HCT116 (cell line): ENCODE measurements around the gene MED13L. TPM values are rescaled to one million over a fixed set of nuclear protein-coding genes. Genes with fewer than 3 reads are reported as not detected.

Source experiments
- ATAC-seq: fragments of 200-7000 bp; cut with Tn5 transposase; 2 replicates; pipeline ENCODE4 v1.9.1; 2020; ENCODE audit warnings: mild to moderate bottlenecking, moderate library complexity
- BruUV-seq: library from RNA; stranded (reverse); fragments of 400-500 nt; replicated peaks from 2 replicates; lab custom pipeline; 2021; lab: Mats Ljungman, UMichigan
- CTCF ChIA-PET: fragments of 300-600 bp; sonication (Branson Sonifier 250); formaldehyde crosslinking; loops from one replicate; lab custom pipeline; 2021; ENCODE audit warnings: antibody characterized with exemption; lab: Charles Lee
- POLR2A ChIA-PET: fragments of 300-600, 350-600 bp; sonication (Branson Sonifier 250); formaldehyde crosslinking; loops from one replicate; lab custom pipeline; 2021; ENCODE audit warnings: antibody characterized with exemption; lab: Charles Lee
- RAD21 ChIA-PET, 2 experiments: fragments of 300-600 bp; sonication (Branson Sonifier 250); formaldehyde crosslinking; loops; one replicate each; lab custom pipeline; 2023; ENCODE audit warnings: low total read pairs in 2 of 2; ENCODE audit not compliant: uncharacterized antibody in 2 of 2, unreplicated experiment in 2 of 2, low non-redundant PET in 1 of 2; lab: Charles Lee
- DNase-seq: peaks from one replicate; pipeline ENCODE4 v3.0.0-alpha.2; 2010; ENCODE audit warnings: low read depth, low spot score
- H2AFZ ChIP-seq: fragments of 200-600 bp; shearing (Covaris generic), sonication (generic); 2 replicates; pipeline ENCODE4 v1.6.1; 2017; ENCODE audit warnings: low read depth, mixed run types, mixed read lengths, antibody characterized with exemption, low read length; ENCODE audit not compliant: poor library complexity, severe bottlenecking
- H3K27ac ChIP-seq: 2 replicates; pipeline ENCODE4 v1.5.1; 2012; ENCODE audit warnings: low read depth, low read length
- H3K27me3 ChIP-seq: fragments of 200-600 bp; sonication (generic); 2 replicates; pipeline ENCODE4 v1.6.1; 2016; ENCODE audit warnings: mixed run types, low read length, mixed read lengths; ENCODE audit not compliant: insufficient read depth
- H3K36me3 ChIP-seq, 2 experiments: fragments of 200-500 bp in 1 of 2; fragments of 200-600 bp in 1 of 2; sonication (Bioruptor generic) in 1 of 2; sonication (generic) in 1 of 2; 2 replicates each; pipeline versions ENCODE4 v1.5.1 to v1.6.1; 2014 to 2016; ENCODE audit warnings: low read length in 2 of 2, inconsistent platforms in 1 of 2, mixed read lengths in 1 of 2, mixed run types in 1 of 2; ENCODE audit not compliant: insufficient read depth in 2 of 2, control insufficient read depth in 1 of 2
- H3K4me1 ChIP-seq, 2 experiments: fragments of 200-600 bp in 1 of 2; sonication (generic) in 1 of 2; 2 replicates each; pipeline versions ENCODE4 v1.5.1 to v1.6.1; 2012 to 2017; ENCODE audit warnings: low read length in 2 of 2, inconsistent platforms in 1 of 2, mild to moderate bottlenecking in 1 of 2, mixed read lengths in 1 of 2, mixed run types in 1 of 2, moderate library complexity in 1 of 2; ENCODE audit not compliant: insufficient read depth in 2 of 2, control insufficient read depth in 1 of 2
- H3K4me2 ChIP-seq: fragments of 200-600 bp; sonication (generic); 2 replicates; pipeline ENCODE4 v1.6.1; 2017; ENCODE audit warnings: mixed run types, low read length, mixed read lengths
- H3K4me3 ChIP-seq, 2 experiments: fragments of 200-600 bp in 1 of 2; sonication (generic) in 1 of 2; replicated peaks in 1 of 2; 2 replicates each; pipeline ENCODE4 v1.5.1; 2011 to 2016; ENCODE audit warnings: low read length in 2 of 2, control low read depth in 1 of 2, low read depth in 1 of 2, mild to moderate bottlenecking in 1 of 2, mixed read lengths in 1 of 2, mixed run types in 1 of 2
- H3K79me2 ChIP-seq: fragments of 200-600 bp; sonication (generic); 2 replicates; pipeline ENCODE4 v1.6.1; 2017; ENCODE audit warnings: mild to moderate bottlenecking, mixed run types, low read length, moderate library complexity, mixed read lengths; ENCODE audit not compliant: insufficient read depth
- H3K9ac ChIP-seq: fragments of 200-600 bp; sonication (generic); 2 replicates; pipeline ENCODE4 v1.6.1; 2016; ENCODE audit warnings: low read length, mixed read lengths
- H3K9me2 ChIP-seq: fragments of 200-600 bp; sonication (generic), shearing (Covaris generic); 2 replicates; pipeline ENCODE4 v1.6.1; 2017; ENCODE audit warnings: mixed run types, mild to moderate bottlenecking, moderate library complexity; ENCODE audit not compliant: insufficient read depth
- H3K9me3 ChIP-seq, 2 experiments: fragments of 200-500 bp in 1 of 2; fragments of 200-600 bp in 1 of 2; sonication (Bioruptor generic) in 1 of 2; sonication (generic) in 1 of 2; 2 replicates each; pipeline ENCODE4 v1.6.1; 2014 to 2017; ENCODE audit warnings: low read length in 2 of 2, mixed read lengths in 2 of 2, inconsistent platforms in 1 of 2, low read depth in 1 of 2, mild to moderate bottlenecking in 1 of 2, mixed run types in 1 of 2, moderate library complexity in 1 of 2; ENCODE audit not compliant: control insufficient read depth in 1 of 2, insufficient read depth in 1 of 2
- H4K20me1 ChIP-seq: fragments of 200-600 bp; sonication (generic), shearing (Covaris generic); 2 replicates; pipeline ENCODE4 v1.6.1; 2017; ENCODE audit warnings: mixed run types, mild to moderate bottlenecking, moderate library complexity; ENCODE audit not compliant: insufficient read depth
- CBX3 ChIP-seq: IDR thresholded peaks from 2 replicates; pipeline ENCODE4 v1.6.1; 2012; ENCODE audit warnings: low read depth
- EGR1 ChIP-seq: IDR thresholded peaks from 2 replicates; pipeline ENCODE4 v1.6.1; 2012; ENCODE audit warnings: low read depth
- ELF1 ChIP-seq: IDR thresholded peaks from 2 replicates; pipeline ENCODE4 v1.6.1; 2012; ENCODE audit warnings: low read depth, borderline replicate concordance
- EZH2phosphoT487 ChIP-seq: fragments of 200-600 bp; IDR thresholded peaks from 2 replicates; pipeline ENCODE4 v1.6.1; 2018; ENCODE audit warnings: antibody characterized with exemption, borderline replicate concordance
- POLR2A ChIP-seq: IDR thresholded peaks from 2 replicates; pipeline ENCODE4 v1.7.0; 2011; ENCODE audit warnings: borderline replicate concordance; ENCODE audit not compliant: insufficient read depth, insufficient read length; ENCODE audit errors: extremely low read depth
- RAD21 ChIP-seq: IDR thresholded peaks from 2 replicates; pipeline ENCODE4 v1.6.1; 2012; ENCODE audit warnings: low read depth, mild to moderate bottlenecking
- SP1 ChIP-seq: IDR thresholded peaks from 2 replicates; pipeline ENCODE4 v1.6.1; 2012; ENCODE audit warnings: low read depth
- TCF7L2 ChIP-seq: IDR thresholded peaks from 2 replicates; pipeline ENCODE4 v1.7.0; 2011; ENCODE audit warnings: borderline replicate concordance, inconsistent platforms; ENCODE audit not compliant: insufficient read depth, insufficient read length; ENCODE audit errors: extremely low read depth
- ZNF274 ChIP-seq: fragments of 200-500 bp; sonication (Bioruptor generic); IDR thresholded peaks from 2 replicates; pipeline ENCODE4 v1.6.1; 2014; ENCODE audit warnings: mild to moderate bottlenecking, low read depth, low read length, inconsistent platforms
- intact Hi-C: fragments of 100-400 bp; cut with micrococcal nuclease; formaldehyde crosslinking; loops from 2 replicates; pipeline ENCODE4 v1.10.0; 2022
- total RNA-seq: library from RNA; stranded (reverse); gene quantifications from one replicate; pipeline ENCODE4 v1.2.1, GENCODE V29; 2021; ENCODE audit not compliant: unreplicated experiment
- TF ChIP-seq, protein P1 (sequence below), 3 experiments: fragments of 200-600 bp in 1 of 3; sonication (generic) in 1 of 3; IDR thresholded peaks in 2 of 3; conservative IDR thresholded peaks in 1 of 3; 2 replicates each; pipeline ENCODE4 v1.5.1; 2012 to 2017; ENCODE audit warnings: low read depth in 2 of 3, low read length in 2 of 3, antibody characterized with exemption in 1 of 3, borderline replicate concordance in 1 of 3, control low read depth in 1 of 3, mild to moderate bottlenecking in 1 of 3, mixed read lengths in 1 of 3, mixed run types in 1 of 3, moderate library complexity in 1 of 3; ENCODE audit not compliant: insufficient read depth in 1 of 3
- TF ChIP-seq, protein P2 (sequence below): IDR thresholded peaks from 2 replicates; pipeline ENCODE4 v1.6.1; 2011; ENCODE audit warnings: mild to moderate bottlenecking, low read length, moderate library complexity; ENCODE audit not compliant: insufficient replicate concordance; ENCODE audit errors: extremely low read depth

Gene MED13L
- total RNA-seq, 1 experiment from 2014 or later = 176 TPM

DNA sequence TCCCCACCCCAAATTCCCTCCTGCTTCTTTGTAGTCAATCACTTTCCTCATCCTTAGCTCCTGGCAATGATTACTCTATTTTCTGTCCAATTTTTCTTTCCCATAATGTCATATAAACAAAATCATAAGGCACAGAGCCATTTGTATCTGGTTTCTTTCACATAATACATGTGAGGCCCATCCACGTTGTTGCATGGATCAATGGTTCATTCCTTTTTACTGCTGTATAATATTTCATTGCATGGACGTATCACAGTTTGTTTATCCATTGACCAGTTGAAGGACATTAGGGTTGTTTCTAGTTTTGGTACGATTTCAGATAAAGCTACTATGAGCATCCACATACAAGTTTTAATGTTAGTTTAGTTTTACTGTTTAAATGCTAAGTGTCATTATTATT, 13.7 kb upstream of the MED13L start:
- RAD21 ChIA-PET = no interaction called here
- Histone ChIP-seq H3K36me3 (no peaks in the 10 kb centered on the region), H3K79me2 (no peaks in the 10 kb centered on the region), H3K9me2 (no peaks in the 10 kb centered on the region), H3K9me3 (no peaks in the 10 kb centered on the region), H3K9ac (no peak overlapping the region), H4K20me1 (no peaks in the 10 kb centered on the region), H3K4me3 (no peak overlapping the region), H3K27me3 (no peaks in the 10 kb centered on the region), H3K4me1 (no peaks in the 10 kb centered on the region), H3K27ac (no peak overlapping the region), H2AFZ (no peak overlapping the region), H3K4me2 (no peak overlapping the region)
- POLR2A ChIA-PET = interaction anchor here (0.9 kb wide), 1 partner anchor 10 kb away, joined by 3 read pairs; no protein-coding TSS in a partner anchor
- DNase-seq = no peak
- intact Hi-C loops = no loop called here
- CTCF ChIA-PET = no interaction called here
- TF ChIP-seq EGR1 (no peak), ZNF274 (no peak), ELF1 (no peak), RAD21 (no peak), SP1 (no peak), TCF7L2 (no peak), CBX3 (no peak), POLR2A (no peak), EZH2phosphoT487 (no peak)
- TF ChIP-seq, protein P1, sequence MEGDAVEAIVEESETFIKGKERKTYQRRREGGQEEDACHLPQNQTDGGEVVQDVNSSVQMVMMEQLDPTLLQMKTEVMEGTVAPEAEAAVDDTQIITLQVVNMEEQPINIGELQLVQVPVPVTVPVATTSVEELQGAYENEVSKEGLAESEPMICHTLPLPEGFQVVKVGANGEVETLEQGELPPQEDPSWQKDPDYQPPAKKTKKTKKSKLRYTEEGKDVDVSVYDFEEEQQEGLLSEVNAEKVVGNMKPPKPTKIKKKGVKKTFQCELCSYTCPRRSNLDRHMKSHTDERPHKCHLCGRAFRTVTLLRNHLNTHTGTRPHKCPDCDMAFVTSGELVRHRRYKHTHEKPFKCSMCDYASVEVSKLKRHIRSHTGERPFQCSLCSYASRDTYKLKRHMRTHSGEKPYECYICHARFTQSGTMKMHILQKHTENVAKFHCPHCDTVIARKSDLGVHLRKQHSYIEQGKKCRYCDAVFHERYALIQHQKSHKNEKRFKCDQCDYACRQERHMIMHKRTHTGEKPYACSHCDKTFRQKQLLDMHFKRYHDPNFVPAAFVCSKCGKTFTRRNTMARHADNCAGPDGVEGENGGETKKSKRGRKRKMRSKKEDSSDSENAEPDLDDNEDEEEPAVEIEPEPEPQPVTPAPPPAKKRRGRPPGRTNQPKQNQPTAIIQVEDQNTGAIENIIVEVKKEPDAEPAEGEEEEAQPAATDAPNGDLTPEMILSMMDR (IDR thresholded peaks at IDR 0.05 in 2 of 3, conservative IDR thresholded peaks at IDR 0.05 in 1 of 3; ENCODE audit: borderline replicate concordance in 1 of 3, insufficient read depth in 1 of 3, low read depth in 2 of 3, low read length in 2 of 3) = no peak
- TF ChIP-seq, protein P2, sequence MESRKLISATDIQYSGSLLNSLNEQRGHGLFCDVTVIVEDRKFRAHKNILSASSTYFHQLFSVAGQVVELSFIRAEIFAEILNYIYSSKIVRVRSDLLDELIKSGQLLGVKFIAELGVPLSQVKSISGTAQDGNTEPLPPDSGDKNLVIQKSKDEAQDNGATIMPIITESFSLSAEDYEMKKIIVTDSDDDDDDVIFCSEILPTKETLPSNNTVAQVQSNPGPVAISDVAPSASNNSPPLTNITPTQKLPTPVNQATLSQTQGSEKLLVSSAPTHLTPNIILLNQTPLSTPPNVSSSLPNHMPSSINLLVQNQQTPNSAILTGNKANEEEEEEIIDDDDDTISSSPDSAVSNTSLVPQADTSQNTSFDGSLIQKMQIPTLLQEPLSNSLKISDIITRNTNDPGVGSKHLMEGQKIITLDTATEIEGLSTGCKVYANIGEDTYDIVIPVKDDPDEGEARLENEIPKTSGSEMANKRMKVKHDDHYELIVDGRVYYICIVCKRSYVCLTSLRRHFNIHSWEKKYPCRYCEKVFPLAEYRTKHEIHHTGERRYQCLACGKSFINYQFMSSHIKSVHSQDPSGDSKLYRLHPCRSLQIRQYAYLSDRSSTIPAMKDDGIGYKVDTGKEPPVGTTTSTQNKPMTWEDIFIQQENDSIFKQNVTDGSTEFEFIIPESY = no peak
- no TSS peak for BruUV-seq
- no peak for ATAC-seq
